Heart left ventricle (tissue), 16 donors: Measurements from ENCODE around the gene EGLN3. TPM values are rescaled to one million over a fixed set of nuclear protein-coding genes. Genes with fewer than 3 reads are reported as not detected.

Source experiments
- ATAC-seq, 4 donors: fragments of 200-7000 bp; cut with Tn5 transposase; one replicate each; pipeline ENCODE4 v1.9.1; 2020 to 2022; ENCODE audit warnings: moderate library complexity in 4 of 4, mild to moderate bottlenecking in 3 of 4, moderate number of reproducible peaks in 1 of 4
- DNase-seq, 5 donors: peaks; one replicate each; pipeline ENCODE4 v3.0.0-alpha.2; 2020
- H3K27ac ChIP-seq, 12 donors: fragments of 200-600 bp; sonication (generic) in 4 of 12; one replicate each; pipeline versions ENCODE4 v1.5.0 to v1.8.0; 2016 to 2022; ENCODE audit warnings: mild to moderate bottlenecking in 2 of 12
- H3K27me3 ChIP-seq, 9 donors: fragments of 200-600 bp; sonication (generic) in 2 of 9; one replicate each; pipeline versions ENCODE4 v1.5.1 to v1.8.0; 2016 to 2022; ENCODE audit warnings: mild to moderate bottlenecking in 3 of 9
- H3K36me3 ChIP-seq, 9 donors: fragments of 200-600 bp; sonication (generic) in 2 of 9; one replicate each; pipeline versions ENCODE4 v1.5.0 to v1.8.0; 2018 to 2022; ENCODE audit warnings: mild to moderate bottlenecking in 2 of 9
- H3K4me1 ChIP-seq, 12 donors: fragments of 200-600 bp; sonication (generic) in 4 of 12; one replicate each; pipeline versions ENCODE4 v1.5.0 to v1.8.0; 2016 to 2022; ENCODE audit warnings: mild to moderate bottlenecking in 3 of 12
- H3K4me3 ChIP-seq, 12 donors: fragments of 200-600 bp; sonication (generic) in 4 of 12; one replicate each; pipeline versions ENCODE4 v1.5.0 to v1.8.0; 2017 to 2022; ENCODE audit warnings: mild to moderate bottlenecking in 9 of 12, moderate library complexity in 4 of 12
- H3K9me3 ChIP-seq, 12 donors: fragments of 200-600 bp; sonication (generic) in 4 of 12; one replicate each; pipeline versions ENCODE4 v1.5.0 to v1.8.0; 2016 to 2022; ENCODE audit warnings: mild to moderate bottlenecking in 1 of 12
- POLR2A ChIP-seq, 2 donors: fragments of 450-650 bp; IDR thresholded peaks; one replicate each; pipeline ENCODE4 v1.6.1; 2017; ENCODE audit warnings: antibody characterized with exemption in 2 of 2, mild to moderate bottlenecking in 2 of 2, moderate library complexity in 2 of 2
- WGBS, 4 donors: extraction: QIAGEN DNeasy Blood & Tissue Kit in 2 of 4; methylation state at CpG; one replicate each; pipeline versions ENCODE4 v1.1.5 to v1.1.7; 2013 to 2018; 5-methylcytosine and 5-hydroxymethylcytosine counted together
- intact Hi-C, 10 donors: fragments of 100-400 bp; cut with DNase I; formaldehyde crosslinking; loops; one replicate each; pipeline versions ENCODE4 v1.11.1 to v1.14.2; 2022
- polyA plus RNA-seq, 2 donors: library from polyadenylated mRNA; stranded (reverse); fragments of 200-250 nt; gene quantifications; one replicate each; pipeline ENCODE4 v1.2.3, GENCODE V29; 2013
- total RNA-seq, 9 donors: library from RNA; depleted of rRNA in 2 of 9; stranded (reverse); fragments of >200 nt in 2 of 9; fragmentation: NEBNext Ultra II Directional in 3 of 9; extraction: Animal tissue kit (Norgen Biotek cat#: 25700) in 3 of 9; gene quantifications; one replicate each; pipeline versions ENCODE4 v1.1.0 to v1.2.4, GENCODE V29; 2016 to 2023
- TF ChIP-seq, protein P1 (sequence below), 12 donors: fragments of 200-600 bp; sonication (generic) in 4 of 12; IDR thresholded peaks; one replicate each; pipeline versions ENCODE4 v1.5.0 to v1.8.0; 2018 to 2022; ENCODE audit warnings: antibody characterized with exemption in 12 of 12, mild to moderate bottlenecking in 5 of 12
- donor health status: ischemic (EF 13 %, LVEDD 7.1; RV severe dilation, severe dysfunction).
- donor health status: healthy with polysubstance abuse.
- donor health status: DM: no; HTN: yes; CAD: no.
- donor health status: DM: no; HTN: no; CAD: no.
- donor health status: ischemic (EF 25% LVEDD 6.9; RV normal size, moderate dysfunction).
- donor health status: ischemic (EF 25% LVEDD 5.7; RV mildly dilated, moderate dysfunction).
- donor health status: healthy.
- donor health status: DM: yes; HTN: yes; CAD: no.
- donor health status: ischemic (EF 35%, LVEDD 5.7; RV mildly dilated, moderate dysfunction).
- donor health status: nonischemic (EF 11% LVEDD 7.7; RV severe dilation, severe dysfunction).
- donor health status: DM: yes; HTN: yes; CAD: no.
- donor health status: PGD.
- donor health status: ischemic (EF 29% LVEDD 5.4; RV normal size, mild dysfunction).
- donor health status: nonischemic (EF 23%, LVEDD 6.1; RV moderate dilation, normal function).

Gene EGLN3
- total and polyA plus RNA-seq, 11 donors: 46.5 to 308 (median 138) TPM

DNA sequence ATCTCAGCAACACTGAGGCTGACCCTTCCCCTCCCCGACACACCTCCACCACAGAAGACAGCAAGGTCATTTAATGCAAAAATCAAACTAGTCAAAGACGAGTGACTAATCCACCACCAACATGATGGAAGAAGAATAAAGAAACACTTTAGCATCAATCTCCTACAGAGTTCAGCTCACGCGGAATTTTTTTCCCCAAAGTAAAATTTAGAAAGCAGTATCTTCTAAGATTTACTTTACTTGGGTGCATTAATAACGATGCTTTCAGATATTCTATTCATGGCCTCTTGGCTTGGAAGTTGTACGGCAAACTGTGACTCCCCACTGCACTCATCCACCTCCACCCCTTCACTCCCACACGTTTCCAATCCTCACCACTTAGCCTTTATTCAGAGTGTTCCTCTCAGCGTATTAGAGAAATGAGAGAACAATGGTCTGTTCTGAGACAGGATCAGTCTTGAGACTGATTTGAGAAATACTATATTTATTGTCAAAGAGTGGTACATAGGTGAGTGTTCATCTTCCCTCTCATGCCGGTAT, 1.9 kb downstream of the EGLN3 start:
- intact Hi-C loops: loop anchor here in 6 of 10 donors (1.0 to 10.0 kb wide), 6 partner anchors 11 to 276 kb away; no protein-coding TSS in a partner anchor
- Histone ChIP-seq H3K27me3 (peaks cover 0 to 23% (median 0%) of the 10 kb centered on the region in 9 donors), H3K4me1 (peaks cover 0 to 55% (median 21%) of the 10 kb centered on the region in 12 donors), H3K27ac (peak overlapping the region in 10 of 12 donors; percentile 66 to 91 (median 82)), H3K9me3 (no peaks in the 10 kb centered on the region), H3K36me3 (no peaks in the 10 kb centered on the region), H3K4me3 (peak overlapping the region; percentile 49 to 87 (median 70))
- TF ChIP-seq, protein P1, sequence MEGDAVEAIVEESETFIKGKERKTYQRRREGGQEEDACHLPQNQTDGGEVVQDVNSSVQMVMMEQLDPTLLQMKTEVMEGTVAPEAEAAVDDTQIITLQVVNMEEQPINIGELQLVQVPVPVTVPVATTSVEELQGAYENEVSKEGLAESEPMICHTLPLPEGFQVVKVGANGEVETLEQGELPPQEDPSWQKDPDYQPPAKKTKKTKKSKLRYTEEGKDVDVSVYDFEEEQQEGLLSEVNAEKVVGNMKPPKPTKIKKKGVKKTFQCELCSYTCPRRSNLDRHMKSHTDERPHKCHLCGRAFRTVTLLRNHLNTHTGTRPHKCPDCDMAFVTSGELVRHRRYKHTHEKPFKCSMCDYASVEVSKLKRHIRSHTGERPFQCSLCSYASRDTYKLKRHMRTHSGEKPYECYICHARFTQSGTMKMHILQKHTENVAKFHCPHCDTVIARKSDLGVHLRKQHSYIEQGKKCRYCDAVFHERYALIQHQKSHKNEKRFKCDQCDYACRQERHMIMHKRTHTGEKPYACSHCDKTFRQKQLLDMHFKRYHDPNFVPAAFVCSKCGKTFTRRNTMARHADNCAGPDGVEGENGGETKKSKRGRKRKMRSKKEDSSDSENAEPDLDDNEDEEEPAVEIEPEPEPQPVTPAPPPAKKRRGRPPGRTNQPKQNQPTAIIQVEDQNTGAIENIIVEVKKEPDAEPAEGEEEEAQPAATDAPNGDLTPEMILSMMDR (IDR thresholded peaks at IDR 0.05): no peak
- TF ChIP-seq POLR2A (IDR thresholded peaks at IDR 0.05): no peak
- peak in 1 of 4 donors; percentile 16 for ATAC-seq
- 31 to 34% (median 32%) methylated on average over 9 of the region's 9 CpGs for WGBS, 4 donors
- DNase-seq: no peak

DNA sequence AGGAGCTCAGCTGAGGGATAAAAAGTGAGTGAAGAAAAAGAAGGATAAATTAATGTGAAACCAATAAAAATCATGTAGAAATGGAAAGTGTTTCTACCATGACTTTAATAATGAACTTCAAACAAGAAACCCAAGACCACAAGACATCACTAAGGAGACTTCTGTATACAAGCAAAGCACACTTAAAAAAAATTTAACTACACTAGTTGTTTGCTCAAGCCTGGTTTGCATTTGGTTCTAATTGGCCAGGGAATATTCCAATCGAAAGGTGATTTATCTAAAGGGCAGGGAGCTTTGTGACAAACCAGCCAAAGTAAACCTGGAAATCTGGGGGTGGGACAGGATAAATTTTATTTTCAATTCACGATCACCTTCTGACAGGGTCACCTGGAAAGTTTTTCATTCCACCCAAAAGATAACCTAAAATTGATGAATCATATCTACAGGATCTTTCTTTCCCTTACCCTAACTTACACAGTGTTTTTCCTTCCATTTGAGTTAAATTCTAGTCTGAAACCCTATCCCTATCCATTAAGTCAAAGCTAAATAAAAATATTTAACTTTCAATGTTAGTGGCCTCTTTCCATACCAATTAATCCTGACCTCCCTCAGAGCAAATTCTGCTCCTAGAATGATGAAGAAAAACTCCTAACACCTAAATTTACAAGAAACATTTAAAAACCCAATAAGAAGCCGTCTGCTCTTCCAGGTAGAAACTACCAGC, 2.6 kb downstream of the EGLN3 start:
- H3K36me3 ChIP-seq: no peaks in the 10 kb centered on the region
- H3K4me1 ChIP-seq: peaks cover 0 to 57% (median 26%) of the 10 kb centered on the region in 12 donors
- peaks cover 0 to 23% (median 0%) of the 10 kb centered on the region in 9 donors for H3K27me3 ChIP-seq
- H3K4me3 ChIP-seq: peak overlapping the region; percentile 49 to 87 (median 70)
- no peak for DNase-seq
- ATAC-seq: no peak
- intact Hi-C loops: loop anchor here in 5 of 10 donors (2.0 to 10.0 kb wide), 5 partner anchors 100 to 276 kb away; no protein-coding TSS in a partner anchor
- H3K9me3 ChIP-seq: no peaks in the 10 kb centered on the region
- no peak for TF ChIP-seq POLR2A (IDR thresholded peaks at IDR 0.05)
- TF ChIP-seq, protein P1 (IDR thresholded peaks at IDR 0.05): no peak
- WGBS, 4 donors: 35 to 54% (median 43%) methylated on average over 3 of the region's 3 CpGs
- H3K27ac ChIP-seq: peak overlapping the region in 9 of 12 donors; percentile 69 to 91 (median 82)

DNA sequence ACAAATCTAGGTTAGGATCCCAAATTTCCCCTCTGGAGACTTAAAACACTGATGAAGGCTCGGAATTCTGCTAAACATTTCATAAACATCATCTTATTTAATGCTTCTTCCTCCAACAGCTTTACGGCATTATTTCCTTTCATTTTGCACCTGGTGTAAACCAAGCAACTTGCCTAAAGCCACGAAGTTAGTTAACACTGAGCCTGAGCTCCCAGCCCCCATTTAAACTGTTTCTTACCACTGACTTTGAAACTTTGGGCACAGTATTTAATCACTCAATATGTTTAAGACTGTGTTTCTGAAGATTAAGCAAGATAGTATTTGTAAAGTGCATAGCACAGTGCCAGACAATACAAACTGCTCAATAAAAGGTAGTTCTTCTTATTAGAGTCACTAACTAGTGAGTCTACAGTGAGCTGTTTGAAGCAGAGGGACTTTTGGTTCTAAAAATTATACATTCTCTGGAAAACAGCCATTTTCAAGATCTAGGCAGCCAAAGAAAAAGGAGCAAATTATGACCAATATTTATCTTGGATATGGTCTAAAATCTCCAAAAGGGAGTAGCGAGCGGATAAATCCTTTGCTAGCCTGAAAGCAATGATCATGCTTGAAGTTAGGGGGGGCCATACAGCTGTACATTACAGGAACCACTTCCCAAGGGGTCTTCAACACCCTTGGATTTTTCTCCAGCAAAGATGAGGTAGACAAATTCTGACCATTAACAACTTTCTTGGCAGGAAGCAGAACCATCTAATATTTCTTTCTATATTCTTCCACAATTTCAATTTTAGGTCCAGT, 4.0 kb downstream of the EGLN3 start:
- intact Hi-C loops: loop anchor here in 4 of 10 donors (5.0 to 10.0 kb wide), 4 partner anchors 100 to 278 kb away; no protein-coding TSS in a partner anchor
- peaks cover 0 to 67% (median 31%) of the 10 kb centered on the region in 12 donors for H3K4me1 ChIP-seq
- H3K27me3 ChIP-seq: peaks cover 0 to 23% (median 0%) of the 10 kb centered on the region in 9 donors
- DNase-seq (no peak), ATAC-seq (no peak)
- H3K9me3 ChIP-seq: no peaks in the 10 kb centered on the region
- peak overlapping the region in 8 of 12 donors; percentile 24 to 91 (median 60) for H3K27ac ChIP-seq
- TF ChIP-seq, protein P1 (IDR thresholded peaks at IDR 0.05): peak in 3 of 12 donors; percentile 5 to 33 (median 17)
- no peak for TF ChIP-seq POLR2A (IDR thresholded peaks at IDR 0.05)
- peak overlapping the region in 9 of 12 donors; percentile 5 to 87 (median 71) for H3K4me3 ChIP-seq
- WGBS, 4 donors: 33 to 46% (median 36%) methylated on average over 5 of the region's 5 CpGs
- no peaks in the 10 kb centered on the region for H3K36me3 ChIP-seq
